Esophagus muscularis mucosa (tissue), 4 donors: ENCODE results near the gene HAPLN3. TPM values are rescaled to one million over a fixed set of nuclear protein-coding genes. Genes with fewer than 3 reads are reported as not detected.
A peak's percentile ranks its signal among the peaks of the same experiment; 100 is the strongest.

Experiments used
- DNase-seq: peaks from one replicate; pipeline ENCODE4 v3.0.0-alpha.2; 2017; ENCODE audit errors: extremely low spot score
- H3K27ac ChIP-seq, 4 donors: fragments of 200-600 bp; sonication (generic); replicated peaks in 1 of 4; 1 replicate in 3 of 4; 2 replicates in 1 of 4; pipeline ENCODE4 v1.5.1; 2016 to 2019; ENCODE audit warnings: mild to moderate bottlenecking in 1 of 4
- H3K27me3 ChIP-seq, 4 donors: fragments of 200-600 bp; sonication (generic); one replicate each; pipeline versions ENCODE4 v1.5.1 to v1.6.0; 2016 to 2019
- H3K36me3 ChIP-seq, 4 donors: fragments of 200-600 bp; sonication (generic); one replicate each; pipeline ENCODE4 v1.5.1; 2016 to 2019
- H3K4me1 ChIP-seq, 4 donors: fragments of 200-600 bp; sonication (generic); one replicate each; pipeline ENCODE4 v1.5.1; 2016 to 2019
- H3K4me3 ChIP-seq, 4 donors: fragments of 200-600 bp; sonication (generic); 1 replicate in 2 of 4; 2 replicates in 2 of 4; pipeline ENCODE4 v1.5.1; 2016 to 2019; ENCODE audit warnings: mild to moderate bottlenecking in 4 of 4, moderate library complexity in 1 of 4
- H3K9me3 ChIP-seq, 4 donors: fragments of 200-600 bp; sonication (generic); 1 replicate in 3 of 4; 2 replicates in 1 of 4; pipeline ENCODE4 v1.5.1; 2016 to 2019
- EP300 ChIP-seq: sonication (generic); formaldehyde crosslinking; IDR thresholded peaks from one replicate; pipeline ENCODE4 v1.6.1; 2017; ENCODE audit warnings: antibody characterized with exemption
- POLR2A ChIP-seq: fragments of 450-650 bp; IDR thresholded peaks from one replicate; pipeline ENCODE4 v1.6.1; 2017; ENCODE audit warnings: antibody characterized with exemption, moderate library complexity, mild to moderate bottlenecking, low read depth
- POLR2AphosphoS5 ChIP-seq, 2 donors: sonication (generic); formaldehyde crosslinking; IDR thresholded peaks; one replicate each; pipeline ENCODE4 v1.6.1; 2017; ENCODE audit warnings: antibody characterized with exemption in 2 of 2
- WGBS: methylation state at CpG from one replicate; pipeline ENCODE4 v1.1.5; 2018; 5-methylcytosine and 5-hydroxymethylcytosine counted together
- intact Hi-C: fragments of 100-400 bp; cut with DNase I; formaldehyde crosslinking; loops from one replicate; pipeline ENCODE4 v1.15.1; 2023
- total RNA-seq, 4 donors: library from RNA; depleted of rRNA; stranded (reverse); fragments of >200 nt; gene quantifications; one replicate each; pipeline versions ENCODE4 v1.1.0 to v1.2.1, GENCODE V29; 2016
- TF ChIP-seq, protein P1 (sequence below), 3 experiments: fragments of 200-600 bp in 2 of 3; fragments of 450-650 bp in 1 of 3; sonication (generic) in 2 of 3; IDR thresholded peaks; one replicate each; pipeline ENCODE4 v1.5.1; 2017 to 2019; ENCODE audit warnings: antibody characterized with exemption in 3 of 3, mild to moderate bottlenecking in 2 of 3, moderate library complexity in 1 of 3

HAPLN3 gene
- total RNA-seq, 4 donors from 2014 or later, result 5.0 to 13.4 (median 9.9) TPM

DNA sequence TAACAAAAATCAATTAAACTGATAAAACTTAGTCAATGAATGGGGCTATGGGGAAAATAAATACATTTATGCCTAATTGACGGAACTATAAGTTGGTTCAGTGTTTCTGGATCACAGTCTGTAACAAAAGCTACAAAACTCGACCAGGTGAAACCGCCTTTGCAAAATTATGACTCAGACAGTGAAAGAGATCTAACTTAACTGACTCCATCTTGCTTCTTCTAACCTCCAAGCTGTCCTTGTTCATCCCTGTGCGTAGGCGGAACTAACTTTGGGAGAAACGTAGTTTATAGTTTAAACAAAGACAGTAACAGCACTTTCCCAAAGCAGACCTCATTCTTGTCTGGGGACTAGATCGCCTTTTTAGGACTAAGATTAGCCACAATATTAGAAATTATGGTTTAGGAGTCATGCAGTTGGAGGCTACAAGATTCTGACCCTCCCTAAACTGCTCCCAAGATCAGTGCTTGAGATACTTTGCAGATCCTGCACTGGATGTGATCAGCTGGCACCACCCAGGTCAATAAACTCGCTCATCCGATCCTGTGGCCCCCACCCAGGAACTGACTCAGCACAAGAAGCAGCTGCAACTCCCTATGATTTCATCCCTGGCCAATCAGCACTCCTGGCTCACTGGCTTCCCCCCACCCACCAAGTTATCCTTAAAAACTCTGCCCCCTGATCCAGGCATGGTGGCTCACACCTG, 25.0 kb upstream of the HAPLN3 start:
- H3K27me3 ChIP-seq, result no peaks in the 10 kb centered on the region
- no peak for DNase-seq
- H3K36me3 ChIP-seq, result no peaks in the 10 kb centered on the region
- peaks cover 9 to 29% (median 12%) of the 10 kb centered on the region in 4 donors for H3K4me1 ChIP-seq
- no peaks in the 10 kb centered on the region for H3K9me3 ChIP-seq
- intact Hi-C loops, result no loop called here
- WGBS, result 88% methylated on average over 7 of the region's 9 CpGs
- no peak overlapping the region for H3K4me3 ChIP-seq
- no peak for TF ChIP-seq POLR2A
- TF ChIP-seq POLR2AphosphoS5 (IDR thresholded peaks at IDR 0.05), result no peak
- no peak for TF ChIP-seq EP300
- TF ChIP-seq, protein P1, sequence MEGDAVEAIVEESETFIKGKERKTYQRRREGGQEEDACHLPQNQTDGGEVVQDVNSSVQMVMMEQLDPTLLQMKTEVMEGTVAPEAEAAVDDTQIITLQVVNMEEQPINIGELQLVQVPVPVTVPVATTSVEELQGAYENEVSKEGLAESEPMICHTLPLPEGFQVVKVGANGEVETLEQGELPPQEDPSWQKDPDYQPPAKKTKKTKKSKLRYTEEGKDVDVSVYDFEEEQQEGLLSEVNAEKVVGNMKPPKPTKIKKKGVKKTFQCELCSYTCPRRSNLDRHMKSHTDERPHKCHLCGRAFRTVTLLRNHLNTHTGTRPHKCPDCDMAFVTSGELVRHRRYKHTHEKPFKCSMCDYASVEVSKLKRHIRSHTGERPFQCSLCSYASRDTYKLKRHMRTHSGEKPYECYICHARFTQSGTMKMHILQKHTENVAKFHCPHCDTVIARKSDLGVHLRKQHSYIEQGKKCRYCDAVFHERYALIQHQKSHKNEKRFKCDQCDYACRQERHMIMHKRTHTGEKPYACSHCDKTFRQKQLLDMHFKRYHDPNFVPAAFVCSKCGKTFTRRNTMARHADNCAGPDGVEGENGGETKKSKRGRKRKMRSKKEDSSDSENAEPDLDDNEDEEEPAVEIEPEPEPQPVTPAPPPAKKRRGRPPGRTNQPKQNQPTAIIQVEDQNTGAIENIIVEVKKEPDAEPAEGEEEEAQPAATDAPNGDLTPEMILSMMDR (IDR thresholded peaks at IDR 0.05), result no peak
- H3K27ac ChIP-seq, result no peak overlapping the region

DNA sequence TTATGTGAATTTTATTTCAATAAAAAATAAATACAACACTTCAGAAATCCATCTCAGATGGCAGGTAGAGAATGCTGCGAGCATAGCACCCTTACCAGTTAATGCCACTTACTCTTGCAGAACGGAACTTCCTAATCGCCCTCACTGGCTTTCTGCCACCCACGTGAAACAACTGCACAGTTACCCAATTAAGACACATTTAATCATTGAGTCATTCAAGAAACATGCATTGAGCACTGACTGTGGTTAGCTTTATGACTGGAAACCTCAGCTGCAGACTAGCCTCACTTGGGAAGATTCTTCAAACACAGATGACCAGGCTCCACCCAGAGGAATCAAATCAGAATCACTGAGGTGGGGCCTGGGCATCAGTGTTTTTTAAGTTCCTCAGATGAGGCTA, 23.4 kb upstream of the HAPLN3 start:
- peaks cover 14 to 43% (median 19%) of the 10 kb centered on the region in 4 donors for H3K4me1 ChIP-seq
- H3K27ac ChIP-seq, result peak overlapping the region in 1 of 4 donors; percentile 12
- intact Hi-C loops, result no loop called here
- no peak for DNase-seq
- TF ChIP-seq, protein P1 (IDR thresholded peaks at IDR 0.05), result no peak
- TF ChIP-seq POLR2AphosphoS5 (IDR thresholded peaks at IDR 0.05) (peak; percentile 48 to 82), POLR2A (no peak)
- 32% methylated on average over 4 of the region's 4 CpGs for WGBS
- H3K36me3 ChIP-seq, result no peaks in the 10 kb centered on the region
- no peak overlapping the region for H3K4me3 ChIP-seq
- no peaks in the 10 kb centered on the region for H3K27me3 ChIP-seq
- H3K9me3 ChIP-seq, result no peaks in the 10 kb centered on the region

DNA sequence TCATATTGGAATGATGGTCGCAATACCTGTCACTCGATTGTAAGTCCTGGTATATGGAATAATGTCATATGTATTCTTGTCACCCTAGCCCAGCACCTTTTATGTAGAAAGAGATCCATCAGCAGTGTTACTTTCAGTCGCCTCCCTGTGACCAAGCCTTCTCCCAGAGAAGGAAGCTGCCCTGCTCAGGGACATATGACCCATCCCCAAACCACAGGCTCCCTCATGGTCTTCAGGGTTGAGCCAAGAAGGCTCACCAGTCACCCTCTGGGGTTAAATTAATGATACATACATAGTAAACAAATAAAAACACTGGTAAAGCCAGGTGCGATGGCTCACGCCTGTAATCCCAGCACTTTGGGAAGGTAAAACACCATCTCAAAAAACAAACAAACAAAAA, 22.4 kb upstream of the HAPLN3 start:
- no peak for DNase-seq
- TF ChIP-seq, protein P1 (IDR thresholded peaks at IDR 0.05), result no peak
- TF ChIP-seq POLR2A (no peak), EP300 (no peak)
- intact Hi-C loops, result no loop called here
- Histone ChIP-seq H3K27me3 (no peaks in the 10 kb centered on the region), H3K27ac (no peak overlapping the region), H3K9me3 (no peaks in the 10 kb centered on the region), H3K4me1 (peaks cover 18 to 49% (median 23%) of the 10 kb centered on the region in 4 donors), H3K4me3 (no peak overlapping the region), H3K36me3 (no peaks in the 10 kb centered on the region)
- WGBS, result 91% methylated on average over 5 of the region's 5 CpGs

DNA sequence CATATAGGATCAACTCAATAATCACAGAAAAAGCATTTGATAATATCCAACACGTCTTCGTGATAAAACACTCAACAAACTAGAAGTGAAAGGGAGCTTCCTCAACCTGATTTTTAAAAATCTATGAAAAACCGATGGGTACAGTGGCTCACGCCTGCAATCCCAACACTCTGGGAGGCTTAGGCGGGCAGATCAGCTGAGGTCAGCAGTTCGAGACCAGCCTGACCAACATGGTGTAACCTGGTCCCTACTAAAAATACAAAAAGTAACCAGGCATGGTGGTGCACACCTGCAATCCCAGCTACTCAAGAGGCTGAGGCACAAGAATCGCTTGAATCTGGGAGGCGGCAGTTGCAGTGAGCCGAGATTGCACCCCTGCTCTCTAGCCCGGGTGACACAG, 20.0 kb upstream of the HAPLN3 start:
- DNase-seq, result no peak
- H3K4me3 ChIP-seq, result no peak overlapping the region
- no peaks in the 10 kb centered on the region for H3K27me3 ChIP-seq
- WGBS, result 96% methylated on average over 10 of the region's 10 CpGs
- no peak overlapping the region for H3K27ac ChIP-seq
- intact Hi-C loops, result no loop called here
- peaks cover 0 to 10% (median 2%) of the 10 kb centered on the region in 4 donors for H3K36me3 ChIP-seq
- no peak for TF ChIP-seq POLR2A
- TF ChIP-seq, protein P1 (IDR thresholded peaks at IDR 0.05), result no peak
- no peak for TF ChIP-seq POLR2AphosphoS5 (IDR thresholded peaks at IDR 0.05)
- TF ChIP-seq EP300, result no peak
- H3K4me1 ChIP-seq, result peaks cover 31 to 70% (median 45%) of the 10 kb centered on the region in 4 donors
- H3K9me3 ChIP-seq, result no peaks in the 10 kb centered on the region

DNA sequence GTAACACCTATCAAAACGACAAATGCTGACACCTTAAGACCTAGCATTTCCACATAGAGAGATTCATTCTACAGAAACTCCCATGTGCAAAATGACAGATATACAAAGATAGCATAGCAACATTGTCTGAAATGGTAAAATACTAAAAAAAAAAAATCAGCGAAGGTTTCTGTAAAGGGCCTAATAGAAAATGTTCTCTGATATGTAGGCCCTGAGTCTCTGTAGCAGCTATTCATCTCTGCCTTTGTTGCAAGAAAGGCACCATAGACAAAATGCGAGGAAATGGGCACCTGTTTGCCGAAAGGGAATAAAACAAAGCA, 18.5 kb upstream of the HAPLN3 start:
- Histone ChIP-seq H3K27me3 (no peaks in the 10 kb centered on the region), H3K4me1 (peaks cover 43 to 79% (median 57%) of the 10 kb centered on the region in 4 donors), H3K36me3 (peaks cover 9 to 26% (median 15%) of the 10 kb centered on the region in 4 donors), H3K27ac (peak overlapping the region; percentile 83 to 92 (median 88)), H3K9me3 (no peaks in the 10 kb centered on the region), H3K4me3 (peak overlapping the region; percentile 65 to 94 (median 82))
- no peak for DNase-seq
- intact Hi-C loops, result no loop called here
- TF ChIP-seq EP300, result no peak
- TF ChIP-seq POLR2AphosphoS5 (IDR thresholded peaks at IDR 0.05), result no peak
- no peak for TF ChIP-seq POLR2A
- TF ChIP-seq, protein P1 (IDR thresholded peaks at IDR 0.05), result no peak
- 66% methylated on average over 4 of the region's 4 CpGs for WGBS
